ENCODE data around the gene PCYT2. TPM values are rescaled to one million over a fixed set of nuclear protein-coding genes. Genes with fewer than 3 reads are reported as not detected.

Gene PCYT2
- total RNA-seq, 2 experiments from 2014 or later, result 30.4 to 30.9 TPM

- ChIA-PET CTCF (interaction anchor here (0.8 to 1.2 kb wide), 2 partner anchors 13 to 91 kb away, joined by 4 to 6 read pairs; partner anchors contain the start of gene SIRT7), POLR2A (interaction anchor here (0.5 kb wide), 1 partner anchor 156 kb away, joined by 3 read pairs; no protein-coding TSS in a partner anchor)
Observed at GRCh38 chr17:81930142-81931125, 19.2 kb upstream of the PCYT2 start.

- CTCF ChIA-PET, result interaction anchor here (1.2 to 2.2 kb wide), 2 partner anchors 12 to 60 kb away, joined by 6 to 9 read pairs; partner anchors contain the start of gene SIRT7
- POLR2A ChIA-PET, result interaction anchor here (1.3 kb wide), 1 partner anchor 8 kb away, joined by 4 read pairs; the partner anchor contains the start of gene PYCR1
Observed at GRCh38 chr17:81929253-81930141, 18.3 kb upstream of the PCYT2 start.

- ChIA-PET POLR2A (interaction anchor here (1.3 kb wide), 1 partner anchor 9 kb away, joined by 4 read pairs; the partner anchor contains the start of gene PYCR1), CTCF (interaction anchor here (1.2 to 2.2 kb wide), 3 partner anchors 37 to 109 kb away, joined by 3 to 9 read pairs (median 4); partner anchors contain the start of genes ALYREF, ANAPC11 and DCXR)
Observed at GRCh38 chr17:81928544-81929252, 17.5 kb upstream of the PCYT2 start.

DNA sequence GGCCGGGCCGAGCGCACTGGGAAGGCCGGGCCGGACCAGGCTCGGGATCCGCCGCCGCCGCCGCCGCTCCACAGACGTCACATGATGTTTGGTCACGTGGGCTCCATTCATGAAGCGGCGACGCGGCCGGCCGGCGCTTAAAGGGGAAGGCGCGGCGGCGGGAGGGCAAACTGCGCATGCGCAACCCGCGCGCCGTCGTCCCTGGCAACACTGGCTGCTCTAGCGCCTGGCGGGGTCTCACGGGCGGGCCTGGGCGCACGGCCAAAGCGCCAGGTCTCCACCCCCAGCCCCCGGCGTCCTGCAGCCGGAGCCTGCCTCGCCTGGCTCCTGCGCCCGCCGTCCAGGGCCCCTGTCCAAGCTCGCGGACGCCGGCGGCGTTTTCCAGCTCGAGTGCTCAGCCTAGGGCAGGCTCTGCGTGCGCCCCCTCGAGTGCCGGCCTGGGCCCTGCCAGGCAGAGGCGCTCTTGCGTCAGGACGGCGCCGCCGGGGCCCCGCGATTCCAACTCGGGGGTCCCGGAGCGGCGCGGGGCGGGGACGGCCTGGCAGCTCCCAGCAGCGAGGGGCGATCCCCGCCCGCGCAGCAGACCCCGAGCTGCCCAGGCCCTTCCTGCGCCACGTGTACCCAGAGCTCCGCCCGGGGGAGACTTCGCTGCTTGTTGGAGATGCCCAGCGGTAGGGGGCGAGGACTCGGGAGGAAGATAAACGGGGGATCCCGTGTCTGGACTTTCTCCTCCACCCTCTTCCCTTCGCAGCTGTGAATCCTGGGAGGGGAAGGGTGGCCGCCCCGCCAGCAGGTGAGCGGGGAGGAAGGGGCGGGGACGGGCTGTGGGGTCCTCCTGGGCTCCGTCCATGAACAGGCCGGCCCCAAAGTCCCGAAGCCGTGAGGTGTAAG, 16.7 kb upstream of the PCYT2 start, which contains the start of gene MAFG:
MAFG (minus strand) TSS at position 83 of the 891 bp plus-strand sequence. CDS start 4,550 bp downstream, outside the sequence.
- ChIA-PET POLR2A (interaction anchor here (0.6 to 1.3 kb wide), 3 partner anchors 9 to 44 kb away, joined by 4 to 11 read pairs (median 5); partner anchors contain the start of gene PYCR1), CTCF (interaction anchor here (0.6 to 2.2 kb wide), 7 partner anchors 10 to 474 kb away, joined by 3 to 9 read pairs (median 3); partner anchors contain the start of genes ALYREF, ANAPC11 and DCXR)

DNA sequence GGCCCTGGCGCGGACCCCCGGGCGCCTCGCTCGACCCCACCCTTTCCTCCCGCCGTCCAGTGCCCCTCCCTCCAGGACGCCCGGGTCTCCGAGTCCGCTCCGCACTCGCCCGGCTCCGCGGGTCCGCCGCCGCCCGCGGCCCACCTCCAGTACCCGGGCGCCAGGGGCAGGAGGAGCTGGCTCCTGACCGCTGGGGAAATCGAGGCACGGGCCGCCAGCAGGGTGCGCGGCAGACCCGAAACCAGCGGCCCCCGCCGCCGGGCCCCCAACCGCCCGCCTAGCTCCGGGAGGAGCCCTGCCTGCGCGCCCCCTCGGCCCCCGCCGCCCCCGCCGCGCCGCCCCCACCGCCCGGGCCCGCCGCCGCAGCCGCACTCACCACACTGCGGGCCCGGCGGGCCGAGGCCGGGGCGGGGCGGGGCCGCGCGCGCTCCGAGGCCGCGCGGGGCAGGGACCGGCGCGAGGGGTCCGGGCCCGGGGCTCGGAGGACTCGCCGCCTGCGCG, 16.0 kb upstream of the PCYT2 start:
- ChIA-PET POLR2A (interaction anchor here (0.6 to 1.4 kb wide), 7 partner anchors 11 to 216 kb away, joined by 3 to 11 read pairs (median 4); partner anchors contain the start of gene MCRIP1), CTCF (interaction anchor here (0.6 to 2.2 kb wide), 5 partner anchors 10 to 420 kb away, joined by 3 to 9 read pairs (median 3); partner anchors contain the start of gene DCXR)

DNA sequence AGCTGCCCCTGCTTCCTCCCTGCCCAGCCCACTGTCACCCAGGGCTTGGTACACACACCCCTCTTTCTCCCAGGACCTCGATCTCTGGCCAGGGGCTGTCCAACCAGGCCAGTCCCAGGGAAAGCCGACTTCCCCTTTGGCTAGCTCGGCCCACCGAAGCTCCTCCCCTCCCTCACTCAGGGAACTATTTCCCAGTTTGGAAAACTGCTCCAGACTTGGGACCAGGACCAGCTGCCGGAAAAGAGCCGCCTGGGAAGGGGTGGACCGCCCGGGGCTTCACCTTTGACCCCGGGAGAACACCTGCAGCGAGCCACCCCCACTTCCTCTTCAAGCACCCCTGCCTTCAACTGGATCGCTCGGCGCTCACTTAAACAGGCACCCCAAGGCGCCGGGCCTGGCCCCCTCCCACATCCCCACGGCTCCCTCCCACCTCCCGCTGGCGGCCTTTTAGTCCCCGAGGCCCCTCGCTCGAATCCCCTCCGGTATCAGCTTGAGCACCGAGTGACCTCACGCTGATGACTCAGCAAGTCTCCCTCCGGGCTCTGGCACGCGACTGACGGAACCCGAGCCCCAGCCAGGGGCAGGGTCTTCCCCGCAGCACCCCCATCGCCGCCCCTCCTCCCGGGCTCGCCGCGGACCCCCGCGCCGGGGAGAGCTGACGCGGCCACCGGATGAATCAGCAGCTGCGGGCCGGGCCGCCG, 15.4 kb upstream of the PCYT2 start:
- POLR2A ChIA-PET, result interaction anchor here (0.7 to 1.4 kb wide), 9 partner anchors 10 to 391 kb away, joined by 3 to 6 read pairs (median 3); partner anchors contain the start of genes CD7 and MCRIP1
- CTCF ChIA-PET, result interaction anchor here (1.0 to 1.3 kb wide), 2 partner anchors 57 to 104 kb away, joined by 3 read pairs; no protein-coding TSS in a partner anchor

DNA sequence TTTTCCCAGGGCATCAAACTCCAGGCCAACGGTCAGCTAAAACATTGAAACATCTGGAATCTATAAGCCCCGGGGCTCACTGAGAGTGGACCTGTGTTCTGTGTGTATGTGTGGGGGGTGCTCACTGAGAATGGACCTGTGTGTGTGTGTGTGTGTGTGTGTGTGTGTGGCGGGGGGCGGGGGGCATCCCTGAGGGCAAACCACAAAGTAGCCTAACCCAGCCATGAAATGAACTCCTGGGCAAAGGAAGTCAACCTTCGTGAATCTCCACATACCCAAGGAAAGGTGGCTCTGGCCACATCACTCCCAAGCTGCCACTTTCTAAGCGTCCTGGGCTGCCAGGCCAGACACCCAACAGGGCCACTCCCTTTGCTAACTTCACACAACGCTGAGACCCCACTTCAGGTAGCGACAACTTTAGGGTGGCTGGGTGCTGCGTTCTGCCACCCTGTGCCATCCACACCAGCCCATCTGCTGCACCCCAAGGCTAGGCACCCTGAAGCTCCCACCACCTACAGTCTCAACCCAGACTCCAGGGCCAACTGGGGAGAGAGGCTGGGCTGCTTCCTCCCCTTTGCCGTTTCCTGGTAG, 14.8 kb upstream of the PCYT2 start:
- POLR2A ChIA-PET, result interaction anchor here (0.7 to 1.4 kb wide), 8 partner anchors 9 to 392 kb away, joined by 3 to 6 read pairs (median 4); partner anchors contain the start of genes CD7 and MCRIP1
- CTCF ChIA-PET, result interaction anchor here (1.0 to 1.5 kb wide), 2 partner anchors 9 to 56 kb away, joined by 3 to 4 read pairs; no protein-coding TSS in a partner anchor

GRCh38 chr17:81924557-81925532, 13.6 kb upstream of the PCYT2 start:
- ChIA-PET POLR2A (interaction anchor here (0.7 to 1.0 kb wide), 2 partner anchors 55 to 91 kb away, joined by 3 to 4 read pairs; no protein-coding TSS in a partner anchor), CTCF (interaction anchor here (0.7 to 1.5 kb wide), 2 partner anchors 8 to 276 kb away, joined by 3 to 4 read pairs; no protein-coding TSS in a partner anchor)

DNA sequence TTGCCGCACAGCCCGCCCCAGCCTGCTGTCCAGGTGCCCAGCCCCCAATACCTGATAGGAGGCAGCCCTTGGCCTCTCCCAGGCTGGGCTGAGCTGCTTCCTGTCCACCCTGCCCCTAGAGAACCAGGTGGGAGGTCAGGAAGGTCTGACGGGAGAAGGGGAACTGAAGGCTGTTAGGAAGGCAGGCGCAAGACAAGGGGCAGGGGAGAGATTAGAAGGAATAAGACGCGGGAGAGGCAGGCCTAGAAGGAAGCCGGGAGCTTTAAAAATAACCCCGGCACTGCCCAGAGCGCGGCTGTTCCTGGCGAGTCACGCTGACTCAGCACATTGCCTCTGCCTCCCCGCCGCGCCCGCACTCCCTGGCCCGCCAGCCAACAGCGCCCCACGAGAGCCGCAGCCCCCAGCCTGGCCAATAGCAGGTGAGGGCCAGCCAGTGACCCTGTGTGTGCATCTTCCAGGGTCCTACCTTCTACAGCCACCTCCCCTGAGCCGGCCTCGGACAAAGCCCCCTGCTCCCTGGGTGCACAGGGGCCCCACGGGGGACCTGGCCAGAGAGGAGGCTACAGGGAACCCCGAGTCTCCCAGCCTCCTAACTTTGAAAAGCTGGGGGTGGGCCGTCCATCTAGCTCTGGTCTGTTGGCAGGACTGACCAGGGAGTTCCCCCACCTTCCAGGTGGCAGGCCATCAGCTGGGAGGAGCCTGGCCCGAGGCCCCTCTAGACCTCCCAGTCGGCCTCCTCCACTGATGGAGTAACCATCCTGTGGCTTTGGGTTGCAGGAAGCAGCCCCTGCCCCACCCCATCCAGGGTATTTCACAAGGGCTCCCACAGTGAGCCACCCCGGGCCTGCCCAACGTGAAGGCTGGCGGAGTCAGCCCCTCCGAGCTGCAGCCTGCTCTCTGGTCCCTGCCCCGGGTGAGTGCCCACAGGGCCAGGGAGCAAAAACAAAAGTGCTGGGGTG, 12.4 kb upstream of the PCYT2 start:
- POLR2A ChIA-PET, result no interaction called here

GRCh38 chr17:81922566-81923301, 11.5 kb upstream of the PCYT2 start:
- POLR2A ChIA-PET, result no interaction called here
- CTCF ChIA-PET, result no interaction called here

More for the DNA sequence above, 12.4 kb upstream of the PCYT2 start:
- CTCF ChIA-PET, result interaction anchor here (0.5 kb wide), 1 partner anchor 20 kb away, joined by 4 read pairs; no protein-coding TSS in a partner anchor

DNA sequence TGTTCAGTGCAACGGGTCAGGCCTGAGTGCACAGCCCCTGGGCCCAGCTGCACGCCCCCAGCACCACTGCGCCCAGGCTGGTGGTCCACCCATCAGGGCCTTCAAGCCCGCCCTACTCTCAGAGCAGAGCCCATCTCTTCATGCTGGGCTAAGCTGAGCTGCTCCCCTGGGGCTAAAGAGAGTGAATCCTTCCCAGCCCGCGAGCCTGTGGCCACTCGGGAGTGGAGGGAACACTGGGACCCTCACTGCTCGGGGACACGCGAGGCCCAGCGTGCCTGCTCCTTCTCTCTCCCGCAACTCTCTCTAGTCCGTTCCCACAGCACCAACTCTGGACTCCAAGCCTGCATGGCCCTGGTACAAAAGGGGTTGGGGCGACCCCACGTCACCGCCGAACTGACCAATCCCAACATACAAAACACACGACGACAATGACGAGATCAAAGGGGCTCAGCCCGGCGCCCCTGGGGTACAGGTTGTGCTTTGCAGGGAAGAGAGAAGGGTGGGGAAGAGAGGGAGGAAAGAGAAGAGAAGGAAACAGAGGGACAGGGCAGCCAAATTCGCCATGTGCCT, 10.9 kb upstream of the PCYT2 start:
- POLR2A ChIA-PET, result no interaction called here
- CTCF ChIA-PET, result interaction anchor here (0.8 kb wide), 1 partner anchor 13 kb away, joined by 3 read pairs; no protein-coding TSS in a partner anchor

DNA sequence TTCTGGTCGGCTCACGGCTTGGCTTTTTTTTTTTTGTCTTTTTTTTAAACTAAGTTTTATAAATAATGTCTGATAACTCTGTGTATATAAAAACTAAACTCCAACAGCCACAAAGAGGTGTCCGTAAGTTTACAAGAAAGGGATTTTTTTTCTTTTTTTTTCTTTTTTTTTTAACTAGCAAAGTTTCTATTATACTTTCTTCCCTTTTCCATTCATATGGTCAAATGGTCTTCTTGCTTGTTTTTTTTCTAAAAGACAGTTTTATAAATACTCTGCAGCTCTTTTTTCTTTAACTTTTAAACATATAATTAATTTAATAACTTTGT, 10.3 kb upstream of the PCYT2 start:
- ChIA-PET POLR2A (interaction anchor here (0.6 kb wide), 1 partner anchor 681 kb away, joined by 3 read pairs; no protein-coding TSS in a partner anchor), CTCF (interaction anchor here (0.8 kb wide), 1 partner anchor 12 kb away, joined by 3 read pairs; no protein-coding TSS in a partner anchor)

Data from activated CD8-positive, alpha-beta memory T cell treated with anti-CD3 and anti-CD28 coated beads for 36 hours (primary cell).